NCI-H2081 treated with DMSO at 0.1 percent for 48 hours (cell line): Measurements from ENCODE around the gene VIL1.

Experiments
- DNase-seq: peaks from one replicate; lab custom pipeline; 2025; lab: John Stamatoyannopoulos, UW

VIL1 gene

GRCh38 chr2:218406209-218406948 is 12.5 kb upstream of the VIL1 start:
- DNase-seq = peak; percentile 61

GRCh38 chr2:218406949-218407618 is 11.8 kb upstream of the VIL1 start:
- no peak for DNase-seq

DNA sequence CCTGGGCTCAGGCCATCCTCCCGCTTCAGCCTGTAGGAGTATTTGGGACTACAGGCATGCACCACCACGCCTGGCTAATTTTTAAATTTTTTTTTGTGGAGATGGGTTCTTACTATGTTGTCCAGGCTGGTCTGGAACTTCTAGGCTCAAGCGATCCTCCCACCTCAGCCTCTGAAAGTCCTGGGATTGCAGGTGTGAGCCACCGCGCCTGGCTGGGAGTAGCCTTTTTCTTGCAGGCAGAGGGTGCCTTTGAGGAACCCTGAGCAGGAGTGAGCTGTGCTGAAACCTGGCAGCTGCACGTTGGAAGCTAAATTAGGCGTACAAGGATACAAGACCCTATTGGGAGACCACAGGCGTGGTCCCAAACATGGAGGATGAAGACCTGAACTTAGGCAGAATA is 11.2 kb upstream of the VIL1 start:
- DNase-seq = no peak

- no peak for DNase-seq
These were observed 604 bp upstream of the VIL1 start for GRCh38 chr2:218418321-218418716.

DNA sequence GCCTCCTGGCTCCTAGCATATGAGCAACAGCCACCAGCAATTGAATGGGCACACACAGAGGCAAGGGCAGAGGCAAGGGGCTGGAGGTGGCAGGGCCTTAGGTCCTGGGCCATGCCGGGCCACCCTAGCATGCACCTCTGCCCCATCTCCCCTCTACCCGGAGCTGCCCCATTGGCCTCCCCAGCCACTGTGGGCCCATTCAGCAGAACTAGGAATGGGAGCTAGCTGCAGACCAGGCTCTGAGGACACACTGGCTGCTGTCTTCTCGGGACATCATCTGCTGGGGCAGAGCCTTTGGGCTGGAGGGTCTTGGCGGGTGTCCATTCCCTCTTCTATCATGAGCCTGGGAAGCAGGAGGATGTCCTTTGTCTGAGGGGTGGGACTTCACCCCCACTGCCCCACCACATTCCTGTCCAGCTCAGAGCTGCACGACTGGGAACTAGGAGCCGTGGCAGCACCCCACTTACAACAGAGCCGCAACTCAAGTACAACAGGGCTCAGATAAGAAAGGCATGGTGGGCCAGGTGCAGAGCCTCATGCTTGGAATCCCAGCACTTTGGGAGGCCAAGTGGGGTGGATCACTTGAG is 800 bp downstream of the VIL1 start:
- DNase-seq = no peak

DNA sequence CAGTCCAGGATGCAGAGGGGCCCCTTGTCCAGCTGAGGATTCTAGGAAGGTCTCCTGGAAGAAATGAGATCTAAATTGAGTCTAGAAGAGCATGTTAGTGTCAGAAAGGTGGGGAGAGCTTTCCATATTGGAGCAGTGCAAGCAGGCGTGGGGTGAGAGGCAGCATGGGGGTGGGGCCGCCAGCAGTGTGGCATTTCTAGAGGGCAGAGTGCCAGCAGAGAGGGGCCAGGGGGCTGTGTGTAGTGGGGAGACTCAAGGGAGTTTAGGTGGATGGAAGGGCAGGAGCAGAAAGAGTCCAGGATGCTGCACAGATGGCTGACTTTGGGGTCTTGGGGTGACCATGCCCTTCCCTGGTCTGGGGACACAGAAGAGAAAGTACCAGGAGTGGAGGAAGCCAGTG is 2.1 kb downstream of the VIL1 start:
- DNase-seq = no peak

- DNase-seq = no peak
These were observed 3.6 kb downstream of the VIL1 start for GRCh38 chr2:218422403-218423086.

GRCh38 chr2:218423584-218423983 is 4.7 kb downstream of the VIL1 start:
- DNase-seq = no peak

DNA sequence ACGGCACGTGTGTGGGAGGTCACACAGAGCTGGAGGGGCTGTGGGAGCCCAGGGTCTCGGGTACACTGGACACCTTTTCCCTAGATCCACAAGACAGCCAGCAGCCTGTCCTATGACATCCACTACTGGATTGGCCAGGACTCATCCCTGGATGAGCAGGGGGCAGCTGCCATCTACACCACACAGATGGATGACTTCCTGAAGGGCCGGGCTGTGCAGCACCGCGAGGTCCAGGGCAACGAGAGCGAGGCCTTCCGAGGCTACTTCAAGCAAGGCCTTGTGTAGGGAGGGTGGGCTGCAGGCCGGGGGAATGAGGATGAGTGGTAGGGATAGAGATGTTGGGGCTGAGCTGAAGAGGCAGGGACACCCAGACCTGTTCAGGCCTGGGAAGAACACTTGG is 6.6 kb downstream of the VIL1 start:
- no peak for DNase-seq

- DNase-seq = no peak
These were observed 8.8 kb downstream of the VIL1 start for GRCh38 chr2:218427741-218428140.

DNA sequence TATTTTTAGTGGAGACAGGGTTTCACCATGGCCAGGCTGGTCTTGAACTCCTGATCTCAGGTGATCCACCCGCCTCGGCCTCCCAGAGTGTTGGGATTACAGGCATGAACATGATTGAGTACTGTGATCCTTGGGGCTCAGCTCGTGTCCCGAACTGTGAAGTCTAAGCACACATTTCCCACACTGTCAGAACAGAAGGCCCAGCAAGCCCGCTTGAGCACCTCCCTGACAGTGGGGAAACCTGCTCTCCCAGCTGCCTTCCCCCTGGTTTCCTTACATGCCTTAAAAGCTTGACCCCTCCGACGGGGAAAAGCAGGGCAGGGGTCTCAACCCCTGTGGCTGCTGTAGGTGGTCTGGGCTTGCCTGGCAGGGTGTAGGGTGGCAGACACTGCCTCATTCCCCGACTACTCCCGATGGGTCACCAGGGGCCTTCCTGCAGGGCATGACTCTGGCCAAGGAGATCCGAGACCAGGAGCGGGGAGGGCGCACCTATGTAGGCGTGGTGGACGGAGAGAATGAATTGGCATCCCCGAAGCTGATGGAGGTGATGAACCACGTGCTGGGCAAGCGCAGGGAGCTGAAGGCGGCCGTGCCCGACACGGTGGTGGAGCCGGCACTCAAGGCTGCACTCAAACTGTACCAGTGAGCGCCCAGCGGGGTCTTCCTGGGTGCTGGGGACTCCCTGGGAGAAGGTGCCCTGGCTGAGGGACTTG is 10.1 kb downstream of the VIL1 start:
- DNase-seq = no peak

DNA sequence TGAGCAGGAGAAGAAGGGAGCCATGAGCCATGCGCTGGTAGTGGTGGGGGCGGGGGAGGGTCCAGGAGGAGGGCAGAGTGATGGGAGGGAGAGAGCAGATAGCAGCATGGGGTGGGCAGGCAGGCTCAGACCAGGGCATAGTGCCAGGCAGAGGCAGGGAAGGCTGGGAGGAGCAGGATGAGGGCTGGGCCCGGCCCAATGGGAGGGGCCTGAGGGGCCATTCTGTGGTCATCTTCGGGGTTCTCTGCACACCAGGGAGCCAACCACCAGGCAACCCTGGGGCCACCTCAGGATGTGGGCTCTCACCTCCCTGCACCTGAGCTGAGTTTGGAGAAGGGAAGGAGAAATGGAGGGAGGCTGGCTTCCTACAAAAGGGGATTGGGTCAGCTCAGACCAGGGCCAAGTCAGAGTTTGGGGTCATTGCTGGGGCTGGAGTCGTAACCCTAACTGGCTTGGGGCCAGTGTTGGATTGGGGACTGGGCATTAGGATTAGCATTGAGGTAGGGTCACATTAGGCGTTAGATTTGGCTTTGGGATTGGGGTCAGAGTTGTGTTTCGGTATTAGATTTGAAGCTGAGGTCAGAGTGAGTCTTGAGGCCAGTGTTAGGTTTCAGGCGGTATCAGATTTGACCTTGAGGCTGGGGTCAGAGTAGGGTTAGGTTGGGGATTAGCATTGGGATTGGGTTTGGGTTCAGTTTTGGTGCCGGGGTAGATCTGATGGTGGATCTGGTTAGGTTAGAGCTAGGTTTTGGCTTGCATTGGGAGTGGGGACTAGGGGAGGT is 11.2 kb downstream of the VIL1 start:
- DNase-seq = no peak

DNA sequence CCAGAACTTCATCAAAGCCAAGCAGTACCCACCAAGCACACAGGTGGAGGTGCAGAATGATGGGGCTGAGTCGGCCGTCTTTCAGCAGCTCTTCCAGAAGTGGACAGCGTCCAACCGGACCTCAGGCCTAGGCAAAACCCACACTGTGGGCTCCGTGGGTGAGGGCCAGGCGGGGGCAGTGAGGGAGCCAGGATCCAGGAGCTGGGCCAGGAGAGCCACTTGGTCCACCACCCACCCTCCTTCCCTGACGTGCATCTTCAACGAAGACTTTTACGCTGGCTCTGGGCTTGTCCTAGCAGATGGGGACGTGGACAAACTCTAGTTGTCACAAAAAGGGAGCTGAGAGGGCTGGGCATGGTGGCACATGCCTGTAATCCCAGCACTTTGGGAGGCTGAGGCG is 11.8 kb downstream of the VIL1 start:
- DNase-seq = no peak

DNA sequence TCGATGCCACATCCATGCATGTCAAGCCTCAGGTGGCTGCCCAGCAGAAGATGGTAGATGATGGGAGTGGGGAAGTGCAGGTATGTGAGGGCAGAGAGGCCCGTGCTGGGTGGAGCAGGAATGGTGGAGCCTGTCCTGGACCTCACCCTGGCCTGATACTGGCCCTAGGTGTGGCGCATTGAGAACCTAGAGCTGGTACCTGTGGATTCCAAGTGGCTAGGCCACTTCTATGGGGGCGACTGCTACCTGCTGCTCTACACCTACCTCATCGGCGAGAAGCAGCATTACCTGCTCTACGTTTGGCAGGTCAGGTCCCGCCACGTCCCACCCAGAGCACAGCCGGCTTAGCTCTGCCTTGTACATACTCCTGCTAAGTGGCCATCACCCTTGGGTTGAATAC is 13.0 kb downstream of the VIL1 start:
- DNase-seq = no peak

- no peak for DNase-seq
These were observed 13.9 kb downstream of the VIL1 start for GRCh38 chr2:218432676-218433365.

DNA sequence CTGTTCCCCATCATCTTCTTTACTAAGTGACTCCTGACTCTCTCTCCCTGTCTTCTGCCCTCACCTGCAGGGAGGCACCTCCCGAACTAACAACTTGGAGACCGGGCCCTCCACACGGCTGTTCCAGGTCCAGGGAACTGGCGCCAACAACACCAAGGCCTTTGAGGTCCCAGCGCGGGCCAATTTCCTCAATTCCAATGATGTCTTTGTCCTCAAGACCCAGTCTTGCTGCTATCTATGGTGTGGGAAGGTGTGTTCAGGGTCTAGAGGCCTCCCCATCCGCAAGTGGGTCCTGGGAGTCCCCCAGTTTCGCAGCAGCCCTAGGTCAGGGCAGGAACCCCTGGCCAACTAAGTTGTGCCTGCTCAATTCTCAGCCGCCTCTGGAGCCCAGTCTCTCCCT is 15.5 kb downstream of the VIL1 start:
- DNase-seq = no peak

DNA sequence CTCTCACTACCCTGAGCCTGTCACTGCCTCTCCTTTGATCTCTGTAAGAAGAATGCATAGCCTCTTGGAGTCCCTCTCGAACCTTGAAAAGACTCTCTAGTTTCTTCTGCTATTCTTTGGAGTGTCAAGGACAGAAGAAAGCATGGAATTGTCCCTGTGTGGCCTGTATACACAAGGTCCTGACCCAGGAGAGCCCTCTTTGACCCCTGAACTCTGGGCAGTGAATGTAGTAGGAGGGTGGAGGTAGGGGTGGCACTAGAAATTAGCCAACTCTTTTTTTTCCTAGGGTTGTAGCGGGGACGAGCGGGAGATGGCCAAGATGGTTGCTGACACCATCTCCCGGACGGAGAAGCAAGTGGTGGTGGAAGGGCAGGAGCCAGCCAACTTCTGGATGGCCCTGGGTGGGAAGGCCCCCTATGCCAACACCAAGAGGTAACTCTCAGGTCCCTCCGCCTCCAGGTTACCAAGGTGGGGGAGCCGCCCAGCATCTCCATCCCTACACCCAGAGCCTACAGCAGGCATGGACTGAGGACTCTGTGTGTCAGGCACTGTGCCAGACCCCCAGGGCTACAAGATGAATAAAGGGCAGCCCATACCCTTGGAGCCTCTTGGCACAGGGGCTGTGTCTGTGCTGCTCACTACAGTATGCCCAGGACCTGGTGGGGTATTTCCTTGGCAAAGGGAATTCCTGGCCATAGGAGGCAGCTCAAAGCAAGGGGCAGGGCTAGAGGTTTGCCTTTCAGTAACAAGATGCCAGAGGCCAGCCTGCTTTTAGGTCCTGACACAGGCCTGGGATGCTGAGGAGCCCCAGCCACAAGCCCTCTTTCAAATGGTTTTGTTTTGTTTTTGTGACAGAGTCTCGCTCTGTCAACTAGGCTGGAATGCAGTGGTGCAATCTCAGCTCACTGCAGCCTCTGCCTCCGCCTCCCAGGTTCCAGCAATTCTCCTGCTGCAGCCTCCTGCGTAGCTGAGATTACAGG is 16.4 kb downstream of the VIL1 start:
- no peak for DNase-seq

DNA sequence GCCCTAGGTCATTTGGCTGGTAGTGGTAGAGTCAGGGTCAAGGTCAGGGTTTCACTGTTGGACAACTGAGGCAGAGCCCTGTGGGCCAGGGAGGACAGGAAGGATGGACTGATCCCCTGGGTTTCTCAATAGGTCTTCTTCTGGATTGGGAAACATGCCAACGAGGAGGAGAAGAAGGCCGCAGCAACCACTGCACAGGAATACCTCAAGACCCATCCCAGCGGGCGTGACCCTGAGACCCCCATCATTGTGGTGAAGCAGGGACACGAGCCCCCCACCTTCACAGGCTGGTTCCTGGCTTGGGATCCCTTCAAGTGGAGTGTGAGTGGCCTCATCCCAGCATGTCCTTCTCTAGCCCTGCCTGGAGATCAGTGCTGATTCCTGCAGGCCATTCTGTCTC is 18.1 kb downstream of the VIL1 start:
- no peak for DNase-seq

DNA sequence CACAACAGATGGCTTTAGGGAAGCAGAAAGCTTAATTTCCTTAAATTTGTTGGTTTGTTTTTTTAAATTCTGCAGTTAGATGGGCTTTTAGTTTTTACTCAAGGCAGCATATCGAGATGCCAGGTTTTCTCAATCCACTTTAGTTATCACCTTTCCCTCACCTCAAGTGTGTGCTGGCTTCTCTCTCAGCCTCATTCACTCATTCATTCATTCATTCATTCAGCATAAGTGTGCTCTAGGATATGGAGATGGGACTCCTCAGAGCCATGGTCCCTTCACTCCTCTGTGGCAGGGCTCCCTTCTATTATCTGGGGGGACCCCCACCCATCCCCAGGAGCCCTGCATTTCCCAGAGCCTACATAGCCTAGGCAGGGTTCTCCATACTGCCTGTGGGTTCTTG is 19.0 kb downstream of the VIL1 start:
- DNase-seq = no peak

- DNase-seq = no peak
These were observed 19.7 kb downstream of the VIL1 start for GRCh38 chr2:218438596-218438995.
